ENCODE measurements around the gene ELK3. TPM values are rescaled to one million over a fixed set of nuclear protein-coding genes. Genes with fewer than 3 reads are reported as not detected.

The ELK3 gene
- polyA plus RNA-seq, 1 donor: 52.9 TPM

DNA sequence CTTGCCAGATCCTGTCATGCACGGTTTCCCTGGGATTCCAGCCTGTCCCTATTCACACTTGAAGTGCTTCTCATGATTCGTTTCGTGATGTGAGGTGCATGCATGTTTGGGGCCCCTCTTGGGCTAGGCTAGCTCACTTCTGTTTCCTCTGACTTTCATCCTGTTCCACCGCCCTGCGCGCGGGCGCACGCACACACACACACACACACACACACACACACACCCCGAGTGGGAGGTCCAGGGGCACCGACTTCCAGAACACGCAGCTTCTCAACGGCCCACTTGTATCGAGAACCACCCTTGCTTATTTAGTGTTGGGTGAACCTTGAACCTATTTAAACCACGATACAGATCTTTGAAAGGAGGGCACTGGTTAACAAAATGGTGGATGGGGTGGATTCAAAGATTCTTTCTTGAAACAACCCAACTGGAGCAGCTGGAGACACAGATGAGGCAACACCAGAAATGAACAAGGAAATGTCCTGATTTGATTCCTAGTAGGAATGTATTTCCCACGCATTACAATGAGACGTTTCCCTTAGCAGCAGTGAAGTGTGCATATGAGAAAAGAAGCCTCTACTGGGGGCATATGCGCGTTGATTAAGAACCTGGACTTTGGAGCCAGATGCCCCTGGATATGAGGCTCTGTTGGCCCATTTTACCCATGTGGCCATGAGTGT, 16.3 kb downstream of the ELK3 start:
- no peak for DNase-seq

DNA sequence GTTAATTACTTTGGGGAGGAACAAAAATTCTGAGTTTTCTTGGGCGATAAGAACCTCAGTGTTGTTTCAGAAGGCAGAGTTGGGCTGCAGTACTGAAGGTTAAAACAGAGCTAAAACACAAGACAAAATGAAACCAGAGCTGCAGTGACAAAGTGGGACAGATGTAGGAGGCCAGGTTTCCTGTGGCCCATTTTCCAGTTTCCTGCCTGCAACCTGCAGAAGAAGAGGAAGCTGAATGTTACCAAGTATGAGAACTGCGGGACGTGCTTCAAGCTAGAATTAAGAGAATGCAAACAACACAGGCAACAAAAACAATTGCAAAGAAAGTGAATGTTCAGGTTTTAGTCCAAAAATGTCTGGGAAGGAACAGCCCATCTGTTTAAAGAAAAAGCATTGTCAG, 17.8 kb downstream of the ELK3 start:
- no peak for DNase-seq

DNA sequence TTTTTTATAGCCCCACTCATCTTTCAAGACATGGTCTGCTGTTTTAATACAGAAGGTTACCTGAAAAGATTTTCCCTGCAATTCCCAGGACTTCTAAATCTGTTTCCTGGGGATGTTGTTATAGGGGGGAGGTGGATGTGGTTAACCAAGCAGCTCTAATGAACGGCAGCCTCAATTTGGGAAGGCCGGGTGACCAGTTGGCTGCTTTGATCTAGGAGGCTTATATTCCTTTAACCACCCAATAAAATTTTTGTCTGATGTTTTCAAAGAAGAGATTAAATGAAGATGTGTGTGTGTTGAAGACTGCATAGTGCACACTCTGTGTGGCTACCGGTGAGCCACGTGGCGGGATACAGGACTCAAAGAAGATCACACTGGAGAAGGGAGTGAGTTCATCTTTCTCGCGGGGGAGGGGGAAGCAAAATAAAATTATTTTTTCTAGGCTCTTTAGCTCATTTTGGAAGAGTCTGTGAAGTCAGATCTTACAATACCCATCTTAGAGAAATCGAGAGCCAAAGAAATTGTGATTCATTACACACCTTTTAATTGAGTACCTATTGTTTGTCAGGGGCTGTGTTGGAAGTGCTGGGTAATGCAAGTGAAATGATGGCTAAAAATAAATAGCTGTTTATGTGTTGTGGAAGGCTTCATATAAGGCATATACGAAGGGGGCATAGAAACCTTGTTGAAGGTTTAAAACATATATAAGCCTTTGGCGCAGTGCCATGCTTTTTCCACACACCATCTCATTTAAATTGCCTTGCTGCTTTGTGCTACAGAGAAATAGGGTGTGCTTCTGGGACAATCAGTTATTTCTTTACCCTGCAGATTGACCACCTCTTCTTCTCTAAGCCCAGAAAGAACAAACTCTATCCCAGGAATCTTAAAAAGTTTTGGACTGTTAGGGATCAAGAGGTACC, 18.5 kb downstream of the ELK3 start:
- DNase-seq: no peak

DNA sequence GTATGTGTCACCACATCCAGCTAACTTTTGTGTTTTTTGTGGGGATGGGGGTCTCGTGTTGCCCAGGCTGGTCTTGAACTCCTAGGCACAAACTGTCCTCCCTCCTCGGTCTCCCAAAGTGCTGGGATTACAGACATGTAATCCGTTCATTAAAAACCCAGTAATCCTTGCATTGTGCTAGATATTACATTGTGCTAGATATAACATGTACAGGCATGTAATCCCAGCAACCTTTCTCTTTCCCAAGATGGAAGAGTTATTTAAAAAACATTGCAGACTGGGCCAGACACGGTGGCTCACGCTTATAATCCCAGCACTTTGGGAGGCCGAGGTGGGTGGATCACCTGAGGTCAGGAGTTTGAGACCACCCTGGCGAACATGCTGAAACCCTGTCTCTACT, 19.7 kb downstream of the ELK3 start:
- DNase-seq: no peak

DNA sequence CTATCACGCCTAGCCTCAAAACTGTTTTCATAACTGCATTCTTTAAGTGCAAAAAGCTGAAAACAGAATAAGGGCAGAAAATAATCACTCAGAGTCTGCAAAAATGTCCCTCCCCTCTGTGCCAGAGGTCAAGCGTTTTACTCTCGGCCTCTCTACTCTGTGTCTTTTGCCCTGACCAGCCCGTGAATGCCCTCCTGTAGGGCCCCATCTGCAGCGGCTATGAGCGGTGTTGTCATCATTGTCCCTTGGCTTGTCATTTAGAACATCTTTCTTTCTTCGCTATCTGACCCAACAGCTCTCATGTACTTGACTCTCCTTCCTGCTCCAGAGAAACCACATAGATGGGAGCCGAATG, 21.7 kb downstream of the ELK3 start:
- DNase-seq: no peak

DNA sequence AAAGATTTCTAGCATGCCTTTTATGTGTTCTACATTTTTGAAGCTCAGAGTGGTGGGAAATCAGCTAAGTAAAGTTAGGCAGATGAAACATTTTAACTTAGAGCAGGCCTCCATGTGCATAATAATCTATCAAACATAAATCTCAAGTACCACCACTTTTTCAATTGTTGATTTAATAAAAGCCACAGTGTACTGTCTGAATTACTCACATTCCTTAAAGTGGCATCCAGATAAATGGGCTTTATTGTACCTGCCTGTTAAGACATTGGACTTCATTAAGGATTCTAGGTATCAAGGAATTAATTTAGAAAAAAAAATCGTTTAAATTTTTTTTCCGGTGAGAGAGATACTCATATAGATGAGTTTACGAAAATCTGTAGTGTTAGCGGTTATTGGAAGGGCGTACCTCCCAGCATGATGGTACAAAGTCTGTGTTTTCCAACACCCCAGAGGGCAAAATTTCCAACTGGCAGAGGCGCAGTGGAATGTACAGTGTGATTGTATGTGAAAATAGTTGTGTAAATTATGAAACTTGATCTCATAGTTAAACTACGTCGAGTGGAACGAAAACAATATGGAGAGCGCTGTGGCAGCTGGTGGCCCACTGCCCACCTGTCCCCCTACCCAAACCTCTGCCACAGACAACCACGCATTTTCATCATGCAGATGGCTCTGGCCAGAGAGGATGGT, 25.0 kb downstream of the ELK3 start:
- DNase-seq: no peak

DNA sequence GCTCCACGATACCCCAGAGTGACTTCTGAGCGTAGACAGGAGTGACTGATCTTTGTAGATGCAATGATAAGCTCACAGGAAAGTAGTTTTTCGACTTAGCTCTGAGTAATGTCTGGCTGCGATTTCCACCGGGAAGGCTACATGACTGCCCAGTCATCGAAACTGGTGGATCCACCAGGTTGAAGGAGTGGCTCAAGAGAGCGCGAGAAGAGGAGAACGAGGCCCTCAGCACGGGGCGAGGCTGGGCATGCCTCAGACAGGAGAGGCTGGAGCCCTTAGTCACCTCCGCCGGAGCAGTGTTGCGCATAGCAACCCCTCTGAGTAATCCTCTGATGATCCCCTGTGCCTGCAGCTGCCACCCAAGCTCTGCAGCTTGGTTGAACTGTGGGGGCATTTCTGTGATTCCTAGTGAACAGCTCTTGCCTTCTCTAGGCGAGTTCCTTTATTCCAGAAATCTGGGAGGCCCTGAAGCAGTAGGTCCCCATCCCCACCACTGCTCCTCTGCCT, 25.6 kb downstream of the ELK3 start:
- DNase-seq: no peak

DNA sequence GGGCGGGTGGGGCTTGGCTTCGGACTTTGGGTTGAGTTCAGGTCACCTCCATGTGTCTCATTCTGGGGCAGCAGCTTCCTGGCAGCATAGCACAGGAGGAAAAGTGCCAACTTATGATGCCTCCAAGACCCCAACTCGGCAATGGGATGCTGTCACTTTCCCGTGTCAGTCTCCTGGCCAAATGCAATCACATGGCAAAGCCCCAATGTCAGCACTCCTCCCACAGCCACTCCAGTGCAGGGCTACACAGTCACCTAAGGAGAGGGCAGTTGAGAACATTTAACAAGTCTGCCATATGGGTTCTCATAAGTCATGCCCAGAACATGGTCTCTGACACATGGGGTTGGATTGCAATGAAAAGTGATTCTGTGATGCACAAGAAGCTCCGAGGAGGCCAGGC, 26.7 kb downstream of the ELK3 start:
- DNase-seq: no peak

DNA sequence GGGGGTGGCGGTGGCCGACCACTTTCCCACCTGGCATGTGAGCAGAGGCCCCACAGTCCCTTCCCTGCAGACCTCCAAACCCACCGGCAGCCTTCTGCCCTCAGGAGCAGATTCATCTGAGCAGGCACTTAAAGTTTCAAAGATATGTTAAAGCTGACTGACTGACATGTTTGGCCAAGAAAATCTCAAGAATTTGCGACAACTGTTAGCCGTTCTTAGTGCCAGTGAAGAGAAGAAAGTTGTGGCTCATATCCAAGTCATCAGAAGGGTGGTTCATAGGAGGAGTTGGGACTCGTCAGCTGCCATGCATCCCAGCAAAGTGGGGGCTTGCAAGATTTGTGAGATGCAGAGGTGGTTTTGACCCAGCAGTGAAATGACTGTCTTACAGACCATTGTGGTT, 27.2 kb downstream of the ELK3 start:
- DNase-seq: no peak

DNA sequence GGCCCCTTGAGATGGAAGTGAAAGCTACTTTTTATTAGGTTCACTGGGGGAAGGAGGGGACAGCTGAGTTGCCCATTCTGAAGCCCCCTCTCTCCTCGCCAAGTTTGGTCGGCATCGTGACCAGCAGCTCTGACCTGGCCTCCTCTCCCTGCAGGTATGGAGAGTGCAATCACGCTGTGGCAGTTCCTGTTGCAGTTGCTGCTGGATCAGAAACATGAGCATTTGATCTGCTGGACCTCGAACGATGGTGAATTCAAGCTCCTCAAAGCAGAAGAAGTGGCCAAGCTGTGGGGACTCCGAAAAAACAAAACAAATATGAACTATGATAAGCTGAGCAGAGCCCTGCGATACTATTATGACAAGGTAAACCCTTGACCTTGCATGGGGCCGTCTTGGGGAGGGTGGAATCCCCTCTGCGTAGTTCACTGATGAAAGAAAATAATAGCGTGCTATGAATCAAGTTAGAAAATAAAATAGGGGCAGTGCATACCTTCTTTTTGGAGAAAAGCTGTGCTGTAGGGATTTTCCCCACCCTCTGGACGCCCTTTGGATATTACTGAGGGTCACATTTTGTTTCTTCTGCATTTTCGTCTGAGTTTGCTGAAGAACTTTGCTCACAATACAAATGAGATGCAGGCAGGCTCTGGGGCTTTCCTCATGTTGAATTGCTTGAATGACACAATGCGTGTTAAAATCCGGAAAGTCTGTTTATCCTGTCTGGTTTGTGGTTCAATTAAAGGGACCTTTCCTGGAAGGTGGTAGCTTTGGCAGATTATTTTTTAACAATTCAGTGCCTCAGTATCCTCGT, 29.4 kb downstream of the ELK3 start:
- no peak for DNase-seq

DNA sequence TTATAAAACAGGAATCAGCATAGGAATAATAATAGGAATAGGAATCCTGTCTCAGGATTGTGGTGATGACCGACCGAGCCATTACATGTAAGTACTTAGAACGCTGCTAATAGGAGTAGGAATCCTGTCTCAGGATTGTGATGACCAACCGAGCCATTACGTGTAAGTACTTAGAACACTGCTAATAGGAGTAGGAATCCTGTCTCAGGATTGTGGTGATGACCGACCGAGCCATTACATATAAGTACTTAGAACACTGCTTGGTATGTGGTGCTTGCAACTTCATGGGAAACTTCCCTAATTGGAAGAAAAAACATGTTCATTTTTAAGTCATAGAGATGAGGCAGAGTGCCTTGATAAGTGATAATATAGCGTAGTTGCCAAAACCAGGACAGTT, 30.0 kb downstream of the ELK3 start:
- DNase-seq: no peak

DNA sequence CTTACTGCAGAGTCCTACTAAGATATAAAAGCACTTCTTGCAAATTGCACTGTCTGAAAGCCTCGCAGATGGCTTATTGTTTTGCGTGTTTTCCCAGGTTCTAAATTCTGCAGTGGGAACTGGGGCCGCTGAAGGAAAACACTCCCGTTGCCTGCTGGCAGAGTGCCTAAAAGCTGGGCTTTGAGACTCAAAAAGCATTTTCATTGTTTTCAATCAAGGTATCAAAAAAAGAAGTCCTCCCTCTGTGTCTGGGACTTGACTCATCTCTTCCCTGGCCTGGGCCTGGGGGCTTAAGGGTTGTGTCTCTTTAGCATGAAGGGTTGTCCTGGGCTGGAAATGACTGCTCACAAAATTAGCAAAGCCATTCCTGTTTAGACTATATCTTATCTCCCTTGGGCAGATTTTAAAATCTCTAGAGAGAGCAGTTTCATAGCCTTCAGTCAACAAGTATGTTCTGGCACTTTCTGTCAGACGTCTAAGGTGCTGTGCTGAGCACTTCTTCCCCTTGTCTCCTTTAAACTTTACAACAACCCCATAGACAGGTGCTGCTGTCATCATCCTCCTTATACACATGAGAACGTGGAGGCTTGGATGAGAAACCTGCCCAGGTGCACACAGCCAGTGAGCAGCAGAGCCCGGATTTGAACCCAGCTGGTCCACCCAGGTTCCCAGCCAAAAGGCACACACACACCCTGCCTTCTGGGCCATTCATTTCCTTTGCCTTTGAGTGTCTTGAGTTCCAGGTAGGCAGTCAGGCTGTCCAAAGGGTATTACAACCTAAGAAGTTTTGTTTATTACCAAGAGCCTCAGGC, 31.1 kb downstream of the ELK3 start:
- no peak for DNase-seq

DNA sequence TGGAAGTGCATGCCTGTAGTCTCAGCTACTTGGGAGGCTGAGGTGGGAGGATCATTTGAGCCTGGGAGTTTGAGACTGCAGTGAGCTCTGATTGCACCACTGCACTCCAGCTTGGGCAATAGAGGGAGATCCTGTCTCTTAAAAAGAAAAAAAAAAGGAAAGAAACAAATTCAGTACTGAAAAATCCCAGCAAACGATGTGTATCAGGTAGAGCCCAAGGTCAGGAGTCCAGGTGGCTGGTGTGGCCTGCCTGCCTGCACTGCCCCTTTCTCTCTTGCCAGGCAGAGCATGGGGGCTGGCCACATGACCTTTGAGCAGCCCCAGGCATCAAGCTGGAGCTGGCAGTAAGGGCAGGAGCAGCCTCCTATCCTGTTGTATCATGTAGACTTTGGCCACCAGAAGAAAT, 31.8 kb downstream of the ELK3 start:
- no peak for DNase-seq

DNA sequence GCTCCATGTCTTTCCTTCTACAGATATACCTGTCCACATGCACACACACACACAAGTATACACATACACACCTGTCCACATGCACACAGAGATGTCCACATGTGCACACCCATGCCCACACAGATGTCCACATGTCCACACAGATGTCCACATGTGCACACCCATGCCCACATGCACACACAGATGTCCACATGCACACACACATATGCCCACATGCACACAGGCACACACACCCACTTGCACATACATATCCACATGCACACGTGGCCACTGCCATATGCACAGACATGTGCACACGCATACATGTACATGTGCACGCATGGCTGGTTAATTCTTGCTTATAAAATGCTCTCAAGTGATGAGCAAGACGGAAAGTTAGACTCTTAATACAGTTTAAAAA, 32.2 kb downstream of the ELK3 start:
- DNase-seq: no peak

DNA sequence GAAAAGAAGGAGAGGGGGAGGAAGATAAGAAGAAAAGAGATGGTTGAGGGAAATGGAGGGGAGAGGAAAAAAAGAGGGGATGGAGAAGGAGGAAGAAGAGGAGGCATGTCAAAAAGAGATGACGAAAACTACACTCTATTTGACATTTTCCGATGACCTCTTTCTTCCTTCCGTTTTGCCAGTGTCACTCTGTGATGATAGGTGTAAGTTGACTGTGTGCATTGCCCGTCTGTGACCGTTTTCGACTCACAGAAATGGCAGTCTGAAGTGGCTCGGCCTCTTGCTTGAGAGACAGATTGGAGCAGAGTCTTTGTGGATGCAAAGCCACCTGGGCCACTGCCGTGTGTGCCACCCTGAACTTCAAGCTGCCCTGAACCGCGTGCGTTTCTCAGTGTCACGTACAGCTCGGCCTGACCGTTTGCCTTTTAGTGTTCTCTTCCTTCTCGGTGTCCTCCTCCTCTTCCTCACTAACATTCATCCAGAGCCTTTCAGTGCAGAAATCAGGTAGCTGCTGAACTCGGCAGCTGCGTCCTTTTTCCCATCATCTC, 32.7 kb downstream of the ELK3 start:
- DNase-seq: no peak

DNA sequence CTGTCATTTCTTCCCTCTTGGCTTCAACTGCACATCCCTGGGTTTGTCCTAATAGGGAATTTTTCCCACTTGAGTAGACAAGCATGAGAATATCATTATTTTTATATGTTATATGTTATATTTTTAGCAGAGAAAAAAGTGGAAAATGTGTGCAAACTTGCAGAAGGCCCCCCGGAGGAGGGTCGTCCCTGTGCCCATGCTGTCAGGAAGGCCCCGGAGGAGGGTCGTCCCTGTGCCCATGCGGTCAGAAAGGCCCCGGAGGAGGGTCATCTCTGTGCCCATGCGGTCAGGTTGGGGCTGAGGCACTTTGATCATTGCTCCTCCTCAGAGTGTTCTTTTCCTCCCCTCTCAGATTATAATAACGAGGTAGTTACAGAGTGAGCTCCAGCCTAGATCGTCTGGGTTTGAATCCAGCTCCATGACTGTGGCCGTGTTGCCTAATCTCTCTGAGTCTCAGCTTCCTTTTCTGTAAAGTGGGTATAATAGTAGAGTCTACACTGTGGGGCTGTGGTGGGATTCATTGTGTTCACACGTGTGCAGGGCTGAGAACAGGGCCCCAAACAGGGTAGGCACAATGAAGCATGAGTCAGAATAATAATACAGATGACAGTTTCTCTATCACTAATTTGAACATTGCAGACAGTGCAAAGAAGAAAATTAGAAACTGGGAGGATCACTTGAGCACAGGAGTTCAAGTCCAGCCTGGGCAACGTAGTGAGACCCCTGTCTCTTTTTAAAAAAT, 33.4 kb downstream of the ELK3 start:
- no peak for DNase-seq

DNA sequence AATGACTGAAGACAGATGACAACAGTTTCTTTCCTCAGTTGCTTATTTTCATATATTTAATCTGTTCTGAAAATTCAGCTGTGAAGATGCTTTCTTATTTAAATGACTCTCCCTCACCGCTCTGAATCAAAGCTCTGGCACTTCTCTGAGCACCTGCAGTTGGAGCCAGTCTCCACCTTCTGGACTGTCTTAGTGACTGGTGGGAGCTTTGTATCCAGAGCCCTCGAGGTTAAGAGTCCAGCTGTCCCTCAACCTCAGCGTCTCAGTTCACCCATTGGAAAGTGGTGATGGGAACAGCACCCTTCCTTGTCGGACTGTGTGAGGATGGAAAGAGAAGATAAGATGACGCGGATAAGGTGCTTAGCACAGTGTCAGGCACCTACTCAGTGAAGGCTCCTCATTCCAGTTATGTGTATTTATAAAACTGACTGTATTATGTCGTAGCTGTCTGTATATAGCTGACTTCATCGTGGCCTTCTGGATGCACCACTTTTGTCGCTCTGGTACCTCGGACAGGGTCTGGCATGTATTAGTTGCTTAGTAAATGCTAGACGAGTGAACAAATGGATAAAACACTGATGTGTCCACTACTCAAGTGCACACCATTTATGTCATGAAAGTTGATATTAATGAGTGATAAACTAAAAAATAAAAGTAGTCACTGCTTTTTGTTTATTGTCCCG, 34.5 kb downstream of the ELK3 start:
- no peak for DNase-seq

DNA sequence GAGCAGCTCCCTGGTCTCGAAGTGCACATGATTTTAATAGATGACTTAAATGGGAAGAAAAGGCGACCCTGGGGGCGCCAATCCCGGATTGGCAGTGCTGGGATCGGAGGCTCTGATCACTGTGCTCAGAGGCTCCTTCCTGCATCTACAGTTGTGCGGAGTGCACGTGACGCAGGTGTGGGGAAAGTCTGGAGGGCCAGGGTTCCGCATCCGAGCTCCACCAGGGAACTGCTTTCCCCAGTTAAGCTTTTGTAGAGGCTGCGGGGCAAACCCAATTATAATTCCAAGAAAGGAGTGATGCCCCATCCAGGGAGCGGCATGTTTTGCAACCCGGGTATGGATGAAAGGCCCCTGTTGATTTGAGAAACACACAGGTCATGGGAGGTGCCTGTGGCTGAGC, 36.5 kb downstream of the ELK3 start:
- DNase-seq: no peak

DNA sequence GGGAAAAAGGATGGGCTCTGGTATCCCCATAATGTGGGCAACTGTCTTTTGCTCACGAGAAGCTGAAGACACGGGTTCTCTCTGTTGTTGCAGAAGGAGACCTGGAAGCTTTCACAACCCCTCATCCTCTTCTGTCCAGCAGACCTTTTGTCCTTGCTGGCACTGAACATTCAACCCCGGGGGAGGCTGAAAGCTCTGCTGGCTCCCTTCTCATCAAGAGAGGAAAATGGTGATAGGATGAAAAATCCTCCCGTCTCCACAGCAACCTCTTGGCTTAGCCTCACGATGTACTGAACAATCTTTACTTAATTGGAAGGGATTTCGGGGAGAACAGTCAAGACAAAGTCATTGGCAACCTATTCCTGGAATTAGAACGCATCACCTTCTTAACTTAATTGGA, 39.0 kb downstream of the ELK3 start:
- DNase-seq: no peak
